Gastrocnemius medialis (tissue), 4 donors: ENCODE results near the gene CHST12. TPM values are rescaled to one million over a fixed set of nuclear protein-coding genes. Genes with fewer than 3 reads are reported as not detected.
"Not testable (repeated sequence)": the region's sequence is repeated elsewhere in the genome, so short reads cannot be mapped to it uniquely, and the experiment has no call there.

ENCODE experiments used
- ATAC-seq, 2 donors: fragments of 150-250 bp; one replicate each; pipeline ENCODE4 v1.9.1; 2016
- DNase-seq, 2 donors: peaks; one replicate each; pipeline ENCODE4 v3.0.0-alpha.2; 2019
- H3K27ac ChIP-seq, 4 donors: fragments of 200-600 bp; sonication (generic); 1 replicate in 1 of 4; 2 replicates in 3 of 4; pipeline ENCODE4 v1.5.1; 2016 to 2018; ENCODE audit warnings: mild to moderate bottlenecking in 2 of 4, moderate library complexity in 1 of 4
- H3K27me3 ChIP-seq, 3 donors: fragments of 200-600 bp; sonication (generic) in 2 of 3; 1 replicate in 1 of 3; 2 replicates in 2 of 3; pipeline versions ENCODE4 v1.5.1 to v1.6.0; 2016 to 2019; ENCODE audit warnings: mild to moderate bottlenecking in 1 of 3, moderate library complexity in 1 of 3
- H3K36me3 ChIP-seq, 2 donors: fragments of 200-600 bp; sonication (generic) in 1 of 2; one replicate each; pipeline ENCODE4 v1.5.1; 2017 to 2018
- H3K4me1 ChIP-seq, 2 donors: fragments of 200-600 bp; sonication (generic) in 1 of 2; one replicate each; pipeline ENCODE4 v1.5.1; 2016 to 2017; ENCODE audit warnings: mild to moderate bottlenecking in 2 of 2
- H3K4me3 ChIP-seq, 4 donors: fragments of 200-600 bp; sonication (generic) in 3 of 4; 1 replicate in 1 of 4; 2 replicates in 3 of 4; pipeline ENCODE4 v1.5.1; 2016 to 2019; ENCODE audit warnings: mild to moderate bottlenecking in 2 of 4
- H3K9me3 ChIP-seq, 3 donors: fragments of 200-600 bp; sonication (generic) in 2 of 3; 1 replicate in 1 of 3; 2 replicates in 2 of 3; pipeline ENCODE4 v1.5.1; 2016 to 2019
- POLR2A ChIP-seq, 2 donors: fragments of 450-650 bp; IDR thresholded peaks; one replicate each; pipeline ENCODE4 v1.6.1; 2017; ENCODE audit warnings: antibody characterized with exemption in 2 of 2, mild to moderate bottlenecking in 2 of 2, moderate library complexity in 2 of 2
- in situ Hi-C, 4 donors: fragments of 200-750 bp; cut with MboI; loops; one replicate each; pipeline versions ENCODE4 v1.15.0 to v1.8.0; 2017; ENCODE audit warnings: low sequenced_read_pairs in 4 of 4
- intact Hi-C: fragments of 100-400 bp; cut with DNase I; formaldehyde crosslinking; loops from one replicate; pipeline ENCODE4 v1.15.1; 2023; ENCODE audit warnings: low total_unique reads
- total RNA-seq, 4 donors: library from RNA; depleted of rRNA; stranded (reverse); fragments of >200 nt; gene quantifications; one replicate each; pipeline versions ENCODE4 v1.1.0 to v1.2.3, GENCODE V29; 2016
- TF ChIP-seq, protein P1 (sequence below), 5 experiments: fragments of 450-650 bp in 3 of 5; fragments of 200-600 bp in 2 of 5; sonication (generic) in 2 of 5; IDR thresholded peaks in 4 of 5; conservative IDR thresholded peaks in 1 of 5; 1 replicate in 4 of 5; 2 replicates in 1 of 5; pipeline ENCODE4 v1.5.1; 2016 to 2019; ENCODE audit warnings: antibody characterized with exemption in 5 of 5, mild to moderate bottlenecking in 3 of 5, moderate library complexity in 3 of 5

The CHST12 gene
- total RNA-seq, 4 donors from 2014 or later = 5.5 to 13.1 (median 10.1) TPM

DNA sequence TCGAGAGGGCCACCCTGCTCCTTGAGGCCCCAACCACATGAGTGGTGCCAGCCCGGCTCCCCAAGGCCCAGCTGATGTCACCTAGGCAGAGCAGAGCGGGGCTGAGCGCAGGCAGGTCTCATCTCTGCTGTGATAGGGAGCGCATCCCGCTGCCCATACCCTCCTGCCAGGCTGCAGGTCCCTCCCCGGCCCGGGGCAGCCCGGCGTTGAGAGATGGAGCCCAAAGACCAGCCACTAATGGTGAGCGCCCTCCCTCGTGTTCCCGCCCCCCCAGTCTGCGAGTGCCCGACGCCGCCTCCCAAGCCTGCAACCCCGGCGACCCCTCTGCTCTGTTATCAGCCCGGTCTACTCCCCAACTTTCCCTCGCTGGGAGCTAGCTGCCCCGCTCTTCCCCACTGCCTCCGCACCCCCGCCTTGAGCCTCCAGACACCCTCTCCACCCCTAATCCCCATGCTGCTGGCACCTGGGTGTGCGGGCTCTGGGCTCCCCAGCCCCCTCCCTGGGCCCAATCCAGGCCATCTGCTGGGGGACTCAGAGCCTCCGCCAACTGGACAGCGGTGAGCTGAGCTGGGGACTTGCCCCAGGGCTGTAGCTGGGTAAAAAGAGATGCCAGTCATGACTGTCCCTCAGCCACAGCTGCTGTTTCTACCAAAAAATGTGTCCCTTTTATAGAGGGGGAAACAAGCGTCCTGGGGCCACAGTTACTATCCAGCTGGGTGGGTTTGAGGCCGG, 19.7 kb upstream of the CHST12 start:
- in situ Hi-C loops = no loop called here
- no peak for DNase-seq
- Histone ChIP-seq H3K9me3 (no peaks in the 10 kb centered on the region), H3K27me3 (no peaks in the 10 kb centered on the region), H3K4me3 (no peak overlapping the region), H3K36me3 (peaks cover 2 to 32% of the 10 kb centered on the region in 2 donors), H3K27ac (no peak overlapping the region), H3K4me1 (no peaks in the 10 kb centered on the region)
- TF ChIP-seq, protein P1, sequence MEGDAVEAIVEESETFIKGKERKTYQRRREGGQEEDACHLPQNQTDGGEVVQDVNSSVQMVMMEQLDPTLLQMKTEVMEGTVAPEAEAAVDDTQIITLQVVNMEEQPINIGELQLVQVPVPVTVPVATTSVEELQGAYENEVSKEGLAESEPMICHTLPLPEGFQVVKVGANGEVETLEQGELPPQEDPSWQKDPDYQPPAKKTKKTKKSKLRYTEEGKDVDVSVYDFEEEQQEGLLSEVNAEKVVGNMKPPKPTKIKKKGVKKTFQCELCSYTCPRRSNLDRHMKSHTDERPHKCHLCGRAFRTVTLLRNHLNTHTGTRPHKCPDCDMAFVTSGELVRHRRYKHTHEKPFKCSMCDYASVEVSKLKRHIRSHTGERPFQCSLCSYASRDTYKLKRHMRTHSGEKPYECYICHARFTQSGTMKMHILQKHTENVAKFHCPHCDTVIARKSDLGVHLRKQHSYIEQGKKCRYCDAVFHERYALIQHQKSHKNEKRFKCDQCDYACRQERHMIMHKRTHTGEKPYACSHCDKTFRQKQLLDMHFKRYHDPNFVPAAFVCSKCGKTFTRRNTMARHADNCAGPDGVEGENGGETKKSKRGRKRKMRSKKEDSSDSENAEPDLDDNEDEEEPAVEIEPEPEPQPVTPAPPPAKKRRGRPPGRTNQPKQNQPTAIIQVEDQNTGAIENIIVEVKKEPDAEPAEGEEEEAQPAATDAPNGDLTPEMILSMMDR (IDR thresholded peaks at IDR 0.05 in 4 of 5, conservative IDR thresholded peaks at IDR 0.05 in 1 of 5) = no peak
- ATAC-seq = no peak
- intact Hi-C loops = no loop called here

DNA sequence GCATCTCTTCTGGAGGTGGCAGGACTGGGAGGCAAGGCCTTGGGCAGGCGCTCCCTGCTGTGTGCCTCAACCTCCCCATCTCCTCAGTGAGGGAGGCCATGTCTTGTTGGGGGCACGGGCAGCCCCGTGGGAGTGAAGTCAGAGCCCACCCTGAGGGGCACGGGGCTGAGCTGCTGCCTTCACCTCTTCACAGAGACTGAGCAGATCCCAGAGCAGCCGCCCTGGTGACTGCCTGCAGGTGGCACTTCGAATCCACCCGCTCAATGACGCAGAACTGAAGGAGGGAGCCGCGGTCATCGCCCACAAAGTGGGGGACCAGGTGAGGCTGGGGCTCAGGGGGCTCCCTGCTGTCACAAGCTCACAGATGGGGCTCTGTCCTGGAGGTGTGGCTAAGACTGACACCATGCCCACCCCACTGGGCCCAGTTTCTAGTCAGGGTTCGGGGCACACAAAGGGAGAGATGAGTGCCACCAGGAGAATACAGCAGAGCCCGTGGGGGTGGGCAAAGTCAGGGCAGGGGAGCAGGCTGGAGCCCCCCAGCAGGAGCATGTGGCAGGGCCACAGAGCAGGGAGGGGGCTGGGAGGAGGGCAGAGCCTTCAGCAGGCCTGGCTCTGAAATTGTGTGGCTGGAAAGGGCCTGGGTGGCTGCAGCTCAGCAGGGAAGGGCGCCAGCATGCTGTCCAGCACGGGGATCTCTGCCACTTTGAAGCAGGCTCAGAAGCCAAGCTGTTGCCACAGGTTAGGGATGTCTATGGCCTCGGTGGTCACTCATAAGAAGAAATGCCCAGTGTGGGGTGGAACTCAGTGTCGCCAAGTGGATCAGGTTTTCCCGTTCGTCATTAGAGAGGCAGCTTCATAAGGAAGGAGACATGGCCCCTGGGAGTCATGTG, 18.8 kb upstream of the CHST12 start:
- no peaks in the 10 kb centered on the region for H3K4me1 ChIP-seq
- no peaks in the 10 kb centered on the region for H3K9me3 ChIP-seq
- no peak for DNase-seq
- no peaks in the 10 kb centered on the region for H3K27me3 ChIP-seq
- H3K27ac ChIP-seq = no peak overlapping the region
- in situ Hi-C loops (no loop called here), intact Hi-C loops (no loop called here)
- H3K4me3 ChIP-seq = no peak overlapping the region
- peaks cover 2 to 23% of the 10 kb centered on the region in 2 donors for H3K36me3 ChIP-seq
- TF ChIP-seq, protein P1 (IDR thresholded peaks at IDR 0.05 in 4 of 5, conservative IDR thresholded peaks at IDR 0.05 in 1 of 5) = no peak
- no peak for TF ChIP-seq POLR2A (IDR thresholded peaks at IDR 0.05)
- ATAC-seq = no peak

DNA sequence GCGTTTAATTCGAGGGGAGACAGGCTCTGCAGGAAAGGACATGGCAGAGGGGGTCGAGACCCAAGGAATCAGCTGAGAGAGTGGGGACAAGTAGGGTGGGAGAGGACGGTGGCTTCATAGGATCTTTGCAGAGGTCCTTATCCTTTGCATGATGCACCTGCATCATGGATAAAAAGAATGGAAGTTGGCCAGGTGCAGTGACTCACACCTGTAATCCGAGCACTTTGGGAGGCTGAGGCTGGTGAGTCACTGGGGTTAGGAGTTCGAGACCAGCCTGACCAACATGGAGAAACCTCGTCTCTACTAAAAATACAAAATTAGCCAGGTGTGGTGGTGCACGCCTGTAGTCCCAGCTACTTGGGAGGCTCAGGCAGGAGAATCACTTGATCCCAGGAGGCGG, 17.3 kb upstream of the CHST12 start:
- H3K36me3 ChIP-seq, DNase-seq, H3K4me1 ChIP-seq, H3K27me3 ChIP-seq, H3K4me3 ChIP-seq, H3K27ac ChIP-seq, H3K9me3 ChIP-seq, ATAC-seq, in situ Hi-C loops, intact Hi-C loops: not testable (repeated sequence)

DNA sequence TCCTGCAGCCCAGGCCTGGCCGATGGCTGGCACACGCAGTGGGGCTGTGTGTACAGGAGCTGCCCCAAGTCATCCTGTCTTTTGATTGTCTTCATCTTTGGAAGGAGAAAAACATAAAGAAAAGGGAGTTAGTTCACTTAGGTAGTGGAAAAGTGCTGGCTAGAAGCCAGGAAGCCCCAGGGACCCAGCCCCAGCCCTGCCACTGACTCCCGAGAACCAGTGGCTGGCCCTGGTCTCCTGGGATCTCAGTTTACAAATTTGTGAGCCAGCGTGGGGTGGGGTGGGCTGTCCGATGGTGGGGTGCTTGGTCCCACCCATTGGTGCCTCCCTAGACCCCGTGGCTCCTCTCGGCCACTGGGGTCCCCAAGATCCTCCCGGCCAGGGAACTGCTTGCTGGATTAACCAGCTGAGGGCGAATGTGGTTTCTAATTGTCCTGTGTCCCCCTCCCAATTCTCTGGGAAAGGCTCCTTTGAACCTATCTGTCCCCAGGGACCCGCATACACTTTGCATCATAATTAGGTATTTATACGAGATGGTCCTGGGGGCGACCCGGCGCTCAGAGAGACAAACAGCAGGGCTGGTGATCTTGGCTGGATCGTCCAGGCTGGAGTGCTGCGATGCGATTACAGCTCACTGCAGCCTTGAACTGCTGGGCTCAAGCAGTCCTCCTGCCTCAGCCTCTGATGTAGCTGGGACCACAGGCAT, 16.3 kb upstream of the CHST12 start:
- Histone ChIP-seq H3K4me1 (no peaks in the 10 kb centered on the region), H3K27ac (no peak overlapping the region), H3K9me3 (no peaks in the 10 kb centered on the region), H3K27me3 (no peaks in the 10 kb centered on the region), H3K36me3 (no peaks in the 10 kb centered on the region), H3K4me3 (no peak overlapping the region)
- TF ChIP-seq POLR2A (IDR thresholded peaks at IDR 0.05) = no peak
- TF ChIP-seq, protein P1 (IDR thresholded peaks at IDR 0.05 in 4 of 5, conservative IDR thresholded peaks at IDR 0.05 in 1 of 5) = no peak
- in situ Hi-C loops = no loop called here
- ATAC-seq (no peak), DNase-seq (no peak)
- intact Hi-C loops = no loop called here
